ENCODE data around the gene FARP1. TPM values are rescaled to one million over a fixed set of nuclear protein-coding genes. Genes with fewer than 3 reads are reported as not detected.
A peak's percentile ranks its signal among the peaks of the same experiment; 100 is the strongest.

FARP1 gene
- total and polyA plus RNA-seq, 2 of the 13 experiments (the other 11 are each of a cell fraction or from before 2014, with no cell fraction given): 70.6 to 126 TPM

DNA sequence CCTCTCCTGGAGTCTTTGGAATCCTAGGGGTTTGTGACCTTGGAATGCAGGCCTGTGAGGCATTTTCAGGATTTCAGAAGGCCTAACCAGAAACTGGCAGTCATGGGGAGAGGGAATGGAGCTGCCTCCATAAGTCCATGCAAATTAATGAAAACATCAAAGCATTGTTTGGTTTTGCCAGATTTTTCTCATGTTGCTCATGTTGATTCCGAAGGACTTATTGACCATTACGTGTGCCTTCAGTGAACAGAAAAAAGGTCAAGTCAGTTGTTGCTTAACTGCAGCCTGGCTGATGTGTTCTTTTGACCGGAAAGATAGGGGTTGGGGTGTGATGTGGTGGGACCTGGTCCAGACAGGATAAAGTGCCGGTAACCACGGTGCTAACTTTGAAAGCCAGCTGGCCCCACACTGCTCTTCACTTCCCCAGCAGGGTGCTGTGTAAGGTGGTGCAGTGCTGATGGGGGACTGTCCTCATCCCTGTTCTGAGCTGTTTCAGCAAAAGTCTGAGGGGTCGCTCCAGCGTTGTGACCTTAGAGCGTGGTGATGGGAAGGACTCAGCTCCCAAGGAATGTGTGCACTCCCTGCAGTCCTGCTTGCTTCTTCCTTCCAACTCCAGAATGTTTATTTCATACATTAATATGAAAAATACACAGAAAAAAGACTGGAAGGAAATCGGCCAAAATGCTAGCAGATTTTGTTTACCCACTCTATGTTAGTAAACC is 30.7 kb downstream of the FARP1 start (continued):
- TF ChIP-seq SMAD1 (CRISPR knock-in tag; IDR thresholded peaks at IDR 0.05; ENCODE audit: borderline replicate concordance, low read depth) (no peak), MEIS2 (CRISPR knock-in tag; IDR thresholded peaks at IDR 0.05) (no peak), CCDC6 (CRISPR knock-in tag; IDR thresholded peaks at IDR 0.05) (no peak), ZSCAN29 (CRISPR knock-in tag; conservative IDR thresholded peaks at IDR 0.05) (no peak), TCF7L2 (IDR thresholded peaks at IDR 0.05; ENCODE audit: low read depth, low read length) (no peak), CBX5 (CRISPR knock-in tag; IDR thresholded peaks at IDR 0.05; ENCODE audit: borderline replicate concordance) (peak; percentile 87; the same call in 1 of the 2 replicates), ZNF496 (CRISPR knock-in tag; IDR thresholded peaks at IDR 0.05; ENCODE audit: insufficient replicate concordance) (no peak), ZNF333 (CRISPR knock-in tag; IDR thresholded peaks at IDR 0.05; ENCODE audit: borderline replicate concordance) (no peak), ZNF431 (CRISPR knock-in tag; IDR thresholded peaks at IDR 0.05; ENCODE audit: borderline replicate concordance, low read depth) (peak; percentile 34; the same call in 1 of the 2 replicates), ZNF33A (CRISPR knock-in tag; IDR thresholded peaks at IDR 0.05; ENCODE audit: borderline replicate concordance) (no peak), CHD4 (IDR thresholded peaks at IDR 0.05; ENCODE audit: borderline replicate concordance, low read length) (no peak), PRPF4 (IDR thresholded peaks at IDR 0.05; ENCODE audit: low read depth, low read length, poor library complexity, severe bottlenecking) (no peak), MED8 (CRISPR knock-in tag; IDR thresholded peaks at IDR 0.05; ENCODE audit: insufficient replicate concordance) (no peak)
- TF ChIP-seq, protein P1, sequence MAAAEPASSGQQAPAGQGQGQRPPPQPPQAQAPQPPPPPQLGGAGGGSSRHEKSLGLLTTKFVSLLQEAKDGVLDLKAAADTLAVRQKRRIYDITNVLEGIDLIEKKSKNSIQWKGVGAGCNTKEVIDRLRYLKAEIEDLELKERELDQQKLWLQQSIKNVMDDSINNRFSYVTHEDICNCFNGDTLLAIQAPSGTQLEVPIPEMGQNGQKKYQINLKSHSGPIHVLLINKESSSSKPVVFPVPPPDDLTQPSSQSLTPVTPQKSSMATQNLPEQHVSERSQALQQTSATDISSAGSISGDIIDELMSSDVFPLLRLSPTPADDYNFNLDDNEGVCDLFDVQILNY (CRISPR knock-in tag; conservative IDR thresholded peaks at IDR 0.05): no peak
- TF ChIP-seq, protein P2, sequence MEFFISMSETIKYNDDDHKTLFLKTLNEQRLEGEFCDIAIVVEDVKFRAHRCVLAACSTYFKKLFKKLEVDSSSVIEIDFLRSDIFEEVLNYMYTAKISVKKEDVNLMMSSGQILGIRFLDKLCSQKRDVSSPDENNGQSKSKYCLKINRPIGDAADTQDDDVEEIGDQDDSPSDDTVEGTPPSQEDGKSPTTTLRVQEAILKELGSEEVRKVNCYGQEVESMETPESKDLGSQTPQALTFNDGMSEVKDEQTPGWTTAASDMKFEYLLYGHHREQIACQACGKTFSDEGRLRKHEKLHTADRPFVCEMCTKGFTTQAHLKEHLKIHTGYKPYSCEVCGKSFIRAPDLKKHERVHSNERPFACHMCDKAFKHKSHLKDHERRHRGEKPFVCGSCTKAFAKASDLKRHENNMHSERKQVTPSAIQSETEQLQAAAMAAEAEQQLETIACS (CRISPR knock-in tag; IDR thresholded peaks at IDR 0.05): no peak
- TF ChIP-seq, protein P3, sequence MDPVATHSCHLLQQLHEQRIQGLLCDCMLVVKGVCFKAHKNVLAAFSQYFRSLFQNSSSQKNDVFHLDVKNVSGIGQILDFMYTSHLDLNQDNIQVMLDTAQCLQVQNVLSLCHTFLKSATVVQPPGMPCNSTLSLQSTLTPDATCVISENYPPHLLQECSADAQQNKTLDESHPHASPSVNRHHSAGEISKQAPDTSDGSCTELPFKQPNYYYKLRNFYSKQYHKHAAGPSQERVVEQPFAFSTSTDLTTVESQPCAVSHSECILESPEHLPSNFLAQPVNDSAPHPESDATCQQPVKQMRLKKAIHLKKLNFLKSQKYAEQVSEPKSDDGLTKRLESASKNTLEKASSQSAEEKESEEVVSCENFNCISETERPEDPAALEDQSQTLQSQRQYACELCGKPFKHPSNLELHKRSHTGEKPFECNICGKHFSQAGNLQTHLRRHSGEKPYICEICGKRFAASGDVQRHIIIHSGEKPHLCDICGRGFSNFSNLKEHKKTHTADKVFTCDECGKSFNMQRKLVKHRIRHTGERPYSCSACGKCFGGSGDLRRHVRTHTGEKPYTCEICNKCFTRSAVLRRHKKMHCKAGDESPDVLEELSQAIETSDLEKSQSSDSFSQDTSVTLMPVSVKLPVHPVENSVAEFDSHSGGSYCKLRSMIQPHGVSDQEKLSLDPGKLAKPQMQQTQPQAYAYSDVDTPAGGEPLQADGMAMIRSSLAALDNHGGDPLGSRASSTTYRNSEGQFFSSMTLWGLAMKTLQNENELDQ (CRISPR knock-in tag; IDR thresholded peaks at IDR 0.05; ENCODE audit: borderline replicate concordance): no peak
- TF ChIP-seq, protein P4, sequence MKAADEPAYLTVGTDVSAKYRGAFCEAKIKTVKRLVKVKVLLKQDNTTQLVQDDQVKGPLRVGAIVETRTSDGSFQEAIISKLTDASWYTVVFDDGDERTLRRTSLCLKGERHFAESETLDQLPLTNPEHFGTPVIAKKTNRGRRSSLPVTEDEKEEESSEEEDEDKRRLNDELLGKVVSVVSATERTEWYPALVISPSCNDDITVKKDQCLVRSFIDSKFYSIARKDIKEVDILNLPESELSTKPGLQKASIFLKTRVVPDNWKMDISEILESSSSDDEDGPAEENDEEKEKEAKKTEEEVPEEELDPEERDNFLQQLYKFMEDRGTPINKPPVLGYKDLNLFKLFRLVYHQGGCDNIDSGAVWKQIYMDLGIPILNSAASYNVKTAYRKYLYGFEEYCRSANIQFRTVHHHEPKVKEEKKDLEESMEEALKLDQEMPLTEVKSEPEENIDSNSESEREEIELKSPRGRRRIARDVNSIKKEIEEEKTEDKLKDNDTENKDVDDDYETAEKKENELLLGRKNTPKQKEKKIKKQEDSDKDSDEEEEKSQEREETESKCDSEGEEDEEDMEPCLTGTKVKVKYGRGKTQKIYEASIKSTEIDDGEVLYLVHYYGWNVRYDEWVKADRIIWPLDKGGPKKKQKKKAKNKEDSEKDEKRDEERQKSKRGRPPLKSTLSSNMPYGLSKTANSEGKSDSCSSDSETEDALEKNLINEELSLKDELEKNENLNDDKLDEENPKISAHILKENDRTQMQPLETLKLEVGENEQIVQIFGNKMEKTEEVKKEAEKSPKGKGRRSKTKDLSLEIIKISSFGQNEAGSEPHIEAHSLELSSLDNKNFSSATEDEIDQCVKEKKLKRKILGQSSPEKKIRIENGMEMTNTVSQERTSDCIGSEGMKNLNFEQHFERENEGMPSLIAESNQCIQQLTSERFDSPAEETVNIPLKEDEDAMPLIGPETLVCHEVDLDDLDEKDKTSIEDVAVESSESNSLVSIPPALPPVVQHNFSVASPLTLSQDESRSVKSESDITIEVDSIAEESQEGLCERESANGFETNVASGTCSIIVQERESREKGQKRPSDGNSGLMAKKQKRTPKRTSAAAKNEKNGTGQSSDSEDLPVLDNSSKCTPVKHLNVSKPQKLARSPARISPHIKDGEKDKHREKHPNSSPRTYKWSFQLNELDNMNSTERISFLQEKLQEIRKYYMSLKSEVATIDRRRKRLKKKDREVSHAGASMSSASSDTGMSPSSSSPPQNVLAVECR (CRISPR knock-in tag; IDR thresholded peaks at IDR 0.05; ENCODE audit: borderline replicate concordance): peak; percentile 54; the same call in 1 of the 2 replicates

Data from HepG2 (cell line).